SK-N-SH treated with all-trans-retinoic acid at 6 μM for 48 hours (cell line): ENCODE results near the gene RHOU.

Experiments used
- CSDC2 ChIP-seq: fragments of 250-450 bp; sonication (Bioruptor Pico); IDR thresholded peaks from 2 replicates; pipeline ENCODE4 v1.5.0; 2020; ENCODE audit warnings: mild to moderate bottlenecking, moderate library complexity
- RARB ChIP-seq: fragments of 250-450 bp; sonication (Bioruptor Pico); IDR thresholded peaks from 2 replicates; pipeline ENCODE4 v1.8.0; 2021; ENCODE audit warnings: mild to moderate bottlenecking, moderate library complexity

GRCh38 chr1:228755800-228756199 is 20.5 kb downstream of the RHOU start:
- no peak for TF ChIP-seq CSDC2 (CRISPR knock-in tag)
- TF ChIP-seq RARB (CRISPR knock-in tag), result no peak
